Measurements from ENCODE around the gene TBATA. TPM values are rescaled to one million over a fixed set of nuclear protein-coding genes. Genes with fewer than 3 reads are reported as not detected.
A peak's percentile ranks its signal among the peaks of the same experiment; 100 is the strongest.

TBATA gene
- total RNA-seq, 2 donors from 2014 or later: not detected

- no peak for ATAC-seq
- no peaks in the 10 kb centered on the region for H3K36me3 Mint-ChIP-seq
- no peaks in the 10 kb centered on the region for H3K9me3 Mint-ChIP-seq
- H3K27ac Mint-ChIP-seq: no peak overlapping the region
- DNase-seq (ENCODE audit: low spot score in 2 of 2): no peak
Measured at GRCh38 chr10:70743879-70744278, 41.3 kb downstream of the TBATA start.

- no peak overlapping the region for H3K27ac Mint-ChIP-seq
- H3K9me3 Mint-ChIP-seq: no peaks in the 10 kb centered on the region
Measured at GRCh38 chr10:70743430-70743788, 41.8 kb downstream of the TBATA start.

GRCh38 chr10:70742537-70743429 lies 42.4 kb downstream of the TBATA start:
- no peaks in the 10 kb centered on the region for H3K9me3 Mint-ChIP-seq
- no peak for ATAC-seq
- no peak for DNase-seq (ENCODE audit: low spot score in 2 of 2)
- H3K27ac Mint-ChIP-seq: peak overlapping the region; percentile 30 to 44
- H3K36me3 Mint-ChIP-seq: no peaks in the 10 kb centered on the region

More at GRCh38 chr10:70743430-70743788, 41.8 kb downstream of the TBATA start:
- no peaks in the 10 kb centered on the region for H3K36me3 Mint-ChIP-seq
- ATAC-seq: no peak
- DNase-seq (ENCODE audit: low spot score in 2 of 2): no peak

- no peaks in the 10 kb centered on the region for H3K9me3 Mint-ChIP-seq
- ATAC-seq: no peak
- H3K36me3 Mint-ChIP-seq: no peaks in the 10 kb centered on the region
- H3K27ac Mint-ChIP-seq: no peak overlapping the region
- no peak for DNase-seq (ENCODE audit: low spot score in 2 of 2)
Measured at GRCh38 chr10:70740406-70741288, 44.5 kb downstream of the TBATA start.

- no peak overlapping the region for H3K27ac Mint-ChIP-seq
- no peaks in the 10 kb centered on the region for H3K36me3 Mint-ChIP-seq
- no peaks in the 10 kb centered on the region for H3K9me3 Mint-ChIP-seq
- DNase-seq (ENCODE audit: low spot score in 2 of 2): no peak
- no peak for ATAC-seq
Measured at GRCh38 chr10:70738761-70739121, 46.4 kb downstream of the TBATA start.

GRCh38 chr10:70738006-70738760 lies 47.0 kb downstream of the TBATA start:
- no peaks in the 10 kb centered on the region for H3K36me3 Mint-ChIP-seq
- no peaks in the 10 kb centered on the region for H3K9me3 Mint-ChIP-seq
- H3K27ac Mint-ChIP-seq: no peak overlapping the region
- ATAC-seq: peak in 1 of 2 donors; percentile 49
- DNase-seq (ENCODE audit: low spot score in 2 of 2): no peak

- no peak for ATAC-seq
- Mint-ChIP-seq H3K9me3 (no peaks in the 10 kb centered on the region), H3K27ac (no peak overlapping the region), H3K36me3 (no peaks in the 10 kb centered on the region)
- no peak for DNase-seq (ENCODE audit: low spot score in 2 of 2)
Measured at GRCh38 chr10:70737250-70737649, 47.9 kb downstream of the TBATA start.

GRCh38 chr10:70736525-70736924 lies 48.7 kb downstream of the TBATA start:
- Mint-ChIP-seq H3K27ac (no peak overlapping the region), H3K36me3 (no peaks in the 10 kb centered on the region), H3K9me3 (no peaks in the 10 kb centered on the region)
- ATAC-seq: no peak
- no peak for DNase-seq (ENCODE audit: low spot score in 2 of 2)

- Mint-ChIP-seq H3K9me3 (no peaks in the 10 kb centered on the region), H3K36me3 (no peaks in the 10 kb centered on the region), H3K27ac (no peak overlapping the region)
- DNase-seq (ENCODE audit: low spot score in 2 of 2) (no peak), ATAC-seq (no peak)
Measured at GRCh38 chr10:70735161-70735560, 50.0 kb downstream of the TBATA start.

GRCh38 chr10:70733051-70733450 lies 52.1 kb downstream of the TBATA start:
- no peaks in the 10 kb centered on the region for H3K36me3 Mint-ChIP-seq
- no peaks in the 10 kb centered on the region for H3K9me3 Mint-ChIP-seq
- H3K27ac Mint-ChIP-seq: peak overlapping the region in 1 of 2 donors; percentile 22
- DNase-seq (ENCODE audit: low spot score in 2 of 2) (no peak), ATAC-seq (no peak)

GRCh38 chr10:70732569-70732968 lies 52.6 kb downstream of the TBATA start:
- no peak for ATAC-seq
- no peak for DNase-seq (ENCODE audit: low spot score in 2 of 2)
- H3K27ac Mint-ChIP-seq: peak overlapping the region in 1 of 2 donors; percentile 22
- no peaks in the 10 kb centered on the region for H3K9me3 Mint-ChIP-seq
- no peaks in the 10 kb centered on the region for H3K36me3 Mint-ChIP-seq

GRCh38 chr10:70730955-70731354 lies 54.2 kb downstream of the TBATA start:
- DNase-seq (ENCODE audit: low spot score in 2 of 2) (no peak), ATAC-seq (no peak)
- H3K36me3 Mint-ChIP-seq: no peaks in the 10 kb centered on the region
- no peaks in the 10 kb centered on the region for H3K9me3 Mint-ChIP-seq
- H3K27ac Mint-ChIP-seq: no peak overlapping the region

- no peak overlapping the region for H3K27ac Mint-ChIP-seq
- ATAC-seq (no peak), DNase-seq (ENCODE audit: low spot score in 2 of 2) (no peak)
- H3K36me3 Mint-ChIP-seq: no peaks in the 10 kb centered on the region
- H3K9me3 Mint-ChIP-seq: no peaks in the 10 kb centered on the region
Measured at GRCh38 chr10:70729763-70730357, 55.3 kb downstream of the TBATA start.

- no peak for ATAC-seq
- H3K36me3 Mint-ChIP-seq: no peaks in the 10 kb centered on the region
- H3K9me3 Mint-ChIP-seq: no peaks in the 10 kb centered on the region
- DNase-seq (ENCODE audit: low spot score in 2 of 2): no peak
- no peak overlapping the region for H3K27ac Mint-ChIP-seq
Measured at GRCh38 chr10:70728328-70728727, 56.8 kb downstream of the TBATA start.

GRCh38 chr10:70726909-70727495 lies 58.2 kb downstream of the TBATA start:
- DNase-seq (ENCODE audit: low spot score in 2 of 2) (no peak), ATAC-seq (no peak)
- Mint-ChIP-seq H3K9me3 (no peaks in the 10 kb centered on the region), H3K36me3 (no peaks in the 10 kb centered on the region), H3K27ac (no peak overlapping the region)

GRCh38 chr10:70723771-70724170 lies 61.4 kb downstream of the TBATA start:
- Mint-ChIP-seq H3K36me3 (no peaks in the 10 kb centered on the region), H3K27ac (peak overlapping the region in 1 of 2 donors; percentile 36), H3K9me3 (no peaks in the 10 kb centered on the region)
- ATAC-seq (no peak), DNase-seq (ENCODE audit: low spot score in 2 of 2) (no peak)
